IgD-negative memory B cell (primary cell): ENCODE measurements around the gene IL18BP. TPM values are rescaled to one million over a fixed set of nuclear protein-coding genes. Genes with fewer than 3 reads are reported as not detected.
A peak's percentile ranks its signal among the peaks of the same experiment; 100 is the strongest.

Source experiments
- H3K27ac Mint-ChIP-seq, 3 donors: one replicate each; pipeline ENCODE4 v1.8.0; 2020 to 2022; ENCODE audit warnings: mild to moderate bottlenecking in 3 of 3, mixed read lengths in 3 of 3, moderate library complexity in 1 of 3
- H3K27me3 Mint-ChIP-seq: one replicate; pipeline ENCODE4 v1.8.0; 2021; ENCODE audit warnings: mixed read lengths
- H3K36me3 Mint-ChIP-seq: one replicate; pipeline ENCODE4 v1.8.0; 2020; ENCODE audit warnings: mild to moderate bottlenecking, mixed read lengths
- H3K4me1 Mint-ChIP-seq, 3 donors: one replicate each; pipeline ENCODE4 v1.8.0; 2020 to 2022; ENCODE audit warnings: mixed read lengths in 3 of 3, mild to moderate bottlenecking in 1 of 3
- H3K4me3 Mint-ChIP-seq, 4 donors: one replicate each; pipeline ENCODE4 v1.8.0; 2020 to 2022; ENCODE audit warnings: mild to moderate bottlenecking in 4 of 4, mixed read lengths in 4 of 4, moderate library complexity in 3 of 4
- H3K9me3 Mint-ChIP-seq, 3 donors: one replicate each; pipeline ENCODE4 v1.8.0; 2020 to 2021; ENCODE audit warnings: mixed read lengths in 3 of 3, mild to moderate bottlenecking in 1 of 3
- polyA plus RNA-seq: library from polyadenylated mRNA; unstranded; fragments of 300-500 nt; fragmentation: Illumina TruSeq; gene quantifications from one replicate; pipeline ENCODE4 v1.2.3, GENCODE V29; 2021

IL18BP gene
- polyA plus RNA-seq, 1 donor from 2014 or later, result 41.5 TPM

GRCh38 chr11:72012897-72013721 is 14.4 kb downstream of the IL18BP start:
- Mint-ChIP-seq H3K27ac (peak overlapping the region in 1 of 3 donors; percentile 50), H3K9me3 (no peaks in the 10 kb centered on the region), H3K4me3 (no peak overlapping the region), H3K36me3 (peaks cover 7% of the 10 kb centered on the region), H3K27me3 (no peaks in the 10 kb centered on the region), H3K4me1 (peaks cover 0 to 1% (median 0%) of the 10 kb centered on the region in 3 donors)

GRCh38 chr11:72013765-72014711 is 15.3 kb downstream of the IL18BP start:
- Mint-ChIP-seq H3K27ac (peak overlapping the region in 2 of 3 donors; percentile 23 to 50), H3K36me3 (peaks cover 9% of the 10 kb centered on the region), H3K4me1 (peaks cover 0 to 1% (median 0%) of the 10 kb centered on the region in 3 donors), H3K27me3 (no peaks in the 10 kb centered on the region), H3K9me3 (no peaks in the 10 kb centered on the region), H3K4me3 (no peak overlapping the region)

GRCh38 chr11:72014761-72015320 is 16.1 kb downstream of the IL18BP start:
- Mint-ChIP-seq H3K4me1 (peaks cover 0 to 1% (median 0%) of the 10 kb centered on the region in 3 donors), H3K4me3 (peak overlapping the region in 1 of 4 donors; percentile 21), H3K36me3 (peaks cover 9% of the 10 kb centered on the region), H3K9me3 (no peaks in the 10 kb centered on the region), H3K27ac (peak overlapping the region in 1 of 3 donors; percentile 50), H3K27me3 (no peaks in the 10 kb centered on the region)

GRCh38 chr11:72015511-72016061 is 16.9 kb downstream of the IL18BP start:
- no peaks in the 10 kb centered on the region for H3K9me3 Mint-ChIP-seq
- peaks cover 0 to 1% (median 0%) of the 10 kb centered on the region in 3 donors for H3K4me1 Mint-ChIP-seq
- H3K36me3 Mint-ChIP-seq, result peaks cover 9% of the 10 kb centered on the region
- no peak overlapping the region for H3K4me3 Mint-ChIP-seq
- H3K27me3 Mint-ChIP-seq, result no peaks in the 10 kb centered on the region
- H3K27ac Mint-ChIP-seq, result peak overlapping the region in 2 of 3 donors; percentile 8 to 76

GRCh38 chr11:72018171-72018570 is 19.5 kb downstream of the IL18BP start:
- H3K9me3 Mint-ChIP-seq, result no peaks in the 10 kb centered on the region
- no peaks in the 10 kb centered on the region for H3K27me3 Mint-ChIP-seq
- peaks cover 0 to 1% (median 0%) of the 10 kb centered on the region in 3 donors for H3K4me1 Mint-ChIP-seq
- peaks cover 9% of the 10 kb centered on the region for H3K36me3 Mint-ChIP-seq
- no peak overlapping the region for H3K27ac Mint-ChIP-seq
- H3K4me3 Mint-ChIP-seq, result no peak overlapping the region

- no peaks in the 10 kb centered on the region for H3K27me3 Mint-ChIP-seq
- no peak overlapping the region for H3K4me3 Mint-ChIP-seq
- peaks cover 2% of the 10 kb centered on the region for H3K36me3 Mint-ChIP-seq
- no peaks in the 10 kb centered on the region for H3K9me3 Mint-ChIP-seq
- H3K27ac Mint-ChIP-seq, result no peak overlapping the region
- peaks cover 0 to 9% (median 0%) of the 10 kb centered on the region in 3 donors for H3K4me1 Mint-ChIP-seq
Observed at GRCh38 chr11:72023335-72023734, 24.6 kb downstream of the IL18BP start.

- H3K4me3 Mint-ChIP-seq, result no peak overlapping the region
- peaks cover 0 to 11% (median 2%) of the 10 kb centered on the region in 3 donors for H3K4me1 Mint-ChIP-seq
- no peaks in the 10 kb centered on the region for H3K27me3 Mint-ChIP-seq
- H3K27ac Mint-ChIP-seq, result no peak overlapping the region
- no peaks in the 10 kb centered on the region for H3K9me3 Mint-ChIP-seq
- H3K36me3 Mint-ChIP-seq, result peaks cover 2% of the 10 kb centered on the region
Observed at GRCh38 chr11:72024069-72024754, 25.5 kb downstream of the IL18BP start.

- no peaks in the 10 kb centered on the region for H3K9me3 Mint-ChIP-seq
- peaks cover 4 to 13% (median 7%) of the 10 kb centered on the region in 3 donors for H3K4me1 Mint-ChIP-seq
- no peaks in the 10 kb centered on the region for H3K27me3 Mint-ChIP-seq
Observed at GRCh38 chr11:72026090-72026489, 27.4 kb downstream of the IL18BP start.

GRCh38 chr11:72030472-72031045 is 31.9 kb downstream of the IL18BP start:
- H3K27me3 Mint-ChIP-seq, result no peaks in the 10 kb centered on the region
- peak overlapping the region in 2 of 3 donors; percentile 40 to 69 for H3K27ac Mint-ChIP-seq
- no peaks in the 10 kb centered on the region for H3K9me3 Mint-ChIP-seq
- peak overlapping the region in 1 of 4 donors; percentile 9 for H3K4me3 Mint-ChIP-seq
- no peaks in the 10 kb centered on the region for H3K36me3 Mint-ChIP-seq
- H3K4me1 Mint-ChIP-seq, result peaks cover 7 to 14% (median 8%) of the 10 kb centered on the region in 3 donors

More at GRCh38 chr11:72026090-72026489, 27.4 kb downstream of the IL18BP start:
- H3K27ac Mint-ChIP-seq, result no peak overlapping the region
- peaks cover 2% of the 10 kb centered on the region for H3K36me3 Mint-ChIP-seq
- H3K4me3 Mint-ChIP-seq, result no peak overlapping the region

GRCh38 chr11:72036687-72037086 is 38.0 kb downstream of the IL18BP start:
- Mint-ChIP-seq H3K4me1 (peaks cover 14 to 17% (median 15%) of the 10 kb centered on the region in 3 donors), H3K36me3 (peaks cover 2% of the 10 kb centered on the region), H3K27me3 (no peaks in the 10 kb centered on the region), H3K27ac (peak overlapping the region in 2 of 3 donors; percentile 36 to 50), H3K9me3 (no peaks in the 10 kb centered on the region), H3K4me3 (peak overlapping the region in 2 of 4 donors; percentile 3 to 39)

GRCh38 chr11:72037554-72038311 is 39.0 kb downstream of the IL18BP start:
- H3K4me1 Mint-ChIP-seq, result peaks cover 22 to 26% (median 23%) of the 10 kb centered on the region in 3 donors
- H3K36me3 Mint-ChIP-seq, result peaks cover 2% of the 10 kb centered on the region
- H3K27ac Mint-ChIP-seq, result no peak overlapping the region
- peak overlapping the region in 1 of 4 donors; percentile 32 for H3K4me3 Mint-ChIP-seq
- no peaks in the 10 kb centered on the region for H3K27me3 Mint-ChIP-seq
- H3K9me3 Mint-ChIP-seq, result no peaks in the 10 kb centered on the region

- H3K9me3 Mint-ChIP-seq, result no peaks in the 10 kb centered on the region
- peaks cover 2% of the 10 kb centered on the region for H3K36me3 Mint-ChIP-seq
- H3K4me1 Mint-ChIP-seq, result peaks cover 23 to 28% (median 24%) of the 10 kb centered on the region in 3 donors
- no peak overlapping the region for H3K27ac Mint-ChIP-seq
- no peak overlapping the region for H3K4me3 Mint-ChIP-seq
- no peaks in the 10 kb centered on the region for H3K27me3 Mint-ChIP-seq
Observed at GRCh38 chr11:72038491-72038890, 39.8 kb downstream of the IL18BP start.
